SU-DHL-6 (cell line): ENCODE measurements around the gene COQ4.

Source experiments
- H2AFZ ChIP-seq: fragments of 200-600 bp; sonication (generic); 2 replicates; pipeline ENCODE4 v1.6.1; 2014; ENCODE audit warnings: low read depth, mild to moderate bottlenecking, moderate library complexity, mixed read lengths, antibody characterized with exemption, low read length; ENCODE audit not compliant: severe bottlenecking
- H3F3A ChIP-seq: fragments of 200-600 bp; shearing (Covaris generic); 2 replicates; pipeline ENCODE4 v1.6.0; 2016; ENCODE audit warnings: antibody characterized with exemption, mild to moderate bottlenecking; ENCODE audit not compliant: insufficient read depth
- H3K27ac ChIP-seq: fragments of 200-600 bp; sonication (generic); 2 replicates; pipeline ENCODE4 v1.5.1; 2016; ENCODE audit warnings: low read depth, mild to moderate bottlenecking, low read length, moderate library complexity, mixed read lengths
- H3K27me3 ChIP-seq: fragments of 200-600 bp; sonication (generic), shearing (Covaris generic); 2 replicates; pipeline ENCODE4 v1.6.0; 2014; ENCODE audit warnings: mild to moderate bottlenecking, low read length
- H3K36me3 ChIP-seq: fragments of 200-600 bp; sonication (generic); 2 replicates; pipeline ENCODE4 v1.6.1; 2014; ENCODE audit warnings: mild to moderate bottlenecking, low read length, mixed read lengths
- H3K4me2 ChIP-seq: fragments of 300-600, 200-600 bp; shearing (Covaris generic), sonication (generic); 2 replicates; pipeline ENCODE4 v1.6.0; 2014; ENCODE audit warnings: low read length, low read depth, mild to moderate bottlenecking; ENCODE audit not compliant: poor library complexity, severe bottlenecking
- H3K4me3 ChIP-seq: fragments of 200-600 bp; sonication (generic); 2 replicates; pipeline ENCODE4 v1.5.1; 2014; ENCODE audit warnings: antibody characterized with exemption, low read length, mild to moderate bottlenecking, mixed read lengths; ENCODE audit not compliant: insufficient read depth, poor library complexity, severe bottlenecking
- H3K79me2 ChIP-seq: fragments of 200-600 bp; sonication (generic); 2 replicates; pipeline ENCODE4 v1.6.1; 2014; ENCODE audit warnings: mild to moderate bottlenecking, low read length, moderate library complexity; ENCODE audit not compliant: insufficient read depth
- H3K9ac ChIP-seq: fragments of 200-600 bp; sonication (generic); 2 replicates; pipeline ENCODE4 v1.7.0; 2014; ENCODE audit warnings: mild to moderate bottlenecking, low read length
- H3K9me2 ChIP-seq: fragments of 200-600 bp; sonication (generic); replicated peaks from 2 replicates; pipeline ENCODE4 v1.6.1; 2014; ENCODE audit warnings: low read length; ENCODE audit not compliant: insufficient read depth
- H3K9me3 ChIP-seq: fragments of 200-600 bp; sonication (generic); 2 replicates; pipeline ENCODE4 v1.6.1; 2014; ENCODE audit warnings: low read length, mixed read lengths; ENCODE audit not compliant: insufficient read depth
- H4K20me1 ChIP-seq: fragments of 200-600 bp; sonication (generic); 2 replicates; pipeline ENCODE4 v1.6.1; 2014; ENCODE audit warnings: low read depth, mild to moderate bottlenecking, antibody characterized with exemption, low read length, moderate library complexity, mixed read lengths
- CTCF ChIP-seq: fragments of 200-600 bp; sonication (generic); IDR thresholded peaks from one replicate; pipeline ENCODE4 v1.5.1; 2017; ENCODE audit warnings: antibody characterized with exemption, mild to moderate bottlenecking, low read length, moderate library complexity; ENCODE audit not compliant: insufficient read depth, poor library complexity, severe bottlenecking
- EZH2phosphoT487 ChIP-seq: fragments of 200-600 bp; sonication (generic), shearing (Covaris generic); conservative IDR thresholded peaks from 2 replicates; pipeline ENCODE4 v1.6.1; 2018; ENCODE audit warnings: mild to moderate bottlenecking, antibody characterized with exemption, low read length, moderate library complexity, mixed read lengths

Gene COQ4

GRCh38 chr9:128342971-128343680 is 20.5 kb downstream of the COQ4 start:
- no peaks in the 10 kb centered on the region for H3K79me2 ChIP-seq
- no peak overlapping the region for H3K9ac ChIP-seq
- H3F3A ChIP-seq, result peaks cover 7% of the 10 kb centered on the region; the same call in 1 of the 2 replicates
- no peaks in the 10 kb centered on the region for H4K20me1 ChIP-seq
- TF ChIP-seq CTCF (no peak), EZH2phosphoT487 (no peak)
- no peak overlapping the region for H3K4me3 ChIP-seq
- H3K36me3 ChIP-seq, result no peaks in the 10 kb centered on the region
- H3K27me3 ChIP-seq, result no peaks in the 10 kb centered on the region
- H3K9me2 ChIP-seq, result no peaks in the 10 kb centered on the region
- no peaks in the 10 kb centered on the region for H3K9me3 ChIP-seq
- H3K4me2 ChIP-seq, result no peak overlapping the region
- H3K27ac ChIP-seq, result no peak overlapping the region
- H2AFZ ChIP-seq, result no peak overlapping the region

- H4K20me1 ChIP-seq, result no peaks in the 10 kb centered on the region
- H2AFZ ChIP-seq, result no peak overlapping the region
- no peaks in the 10 kb centered on the region for H3K9me2 ChIP-seq
- no peaks in the 10 kb centered on the region for H3K36me3 ChIP-seq
- H3F3A ChIP-seq, result peaks cover 7% of the 10 kb centered on the region; the same call in 1 of the 2 replicates
- no peaks in the 10 kb centered on the region for H3K27me3 ChIP-seq
- H3K9me3 ChIP-seq, result no peaks in the 10 kb centered on the region
- no peaks in the 10 kb centered on the region for H3K79me2 ChIP-seq
- TF ChIP-seq CTCF (no peak), EZH2phosphoT487 (no peak)
- H3K27ac ChIP-seq, result no peak overlapping the region
- H3K4me3 ChIP-seq, result no peak overlapping the region
- H3K9ac ChIP-seq, result no peak overlapping the region
- no peak overlapping the region for H3K4me2 ChIP-seq
These were observed 21.2 kb downstream of the COQ4 start for GRCh38 chr9:128343855-128344254.

GRCh38 chr9:128344931-128345605 is 22.4 kb downstream of the COQ4 start:
- H4K20me1 ChIP-seq, result no peaks in the 10 kb centered on the region
- H3K4me2 ChIP-seq, result no peak overlapping the region
- no peaks in the 10 kb centered on the region for H3K9me2 ChIP-seq
- H2AFZ ChIP-seq, result no peak overlapping the region
- no peaks in the 10 kb centered on the region for H3K79me2 ChIP-seq
- H3K9ac ChIP-seq, result no peak overlapping the region
- no peak overlapping the region for H3K4me3 ChIP-seq
- H3K9me3 ChIP-seq, result no peaks in the 10 kb centered on the region
- no peak for TF ChIP-seq EZH2phosphoT487
- TF ChIP-seq CTCF, result no peak
- no peaks in the 10 kb centered on the region for H3K27me3 ChIP-seq
- no peaks in the 10 kb centered on the region for H3K36me3 ChIP-seq
- 0 out of 2 replicates have a peak, but pooled peaks cover under 1% of the 10 kb centered on the region for H3F3A ChIP-seq
- H3K27ac ChIP-seq, result no peak overlapping the region
